K562 (cell line): Measurements from ENCODE around the gene KLK2. TPM values are rescaled to one million over a fixed set of nuclear protein-coding genes. Genes with fewer than 3 reads are reported as not detected.

Experiments used
- ATAC-seq: fragments of 200-7000 bp; cut with Tn5 transposase; 3 replicates; pipeline ENCODE4 v1.9.1; 2020; ENCODE audit warnings: moderate library complexity
- BruUV-seq: library from RNA; stranded (reverse); fragments of 400-500 nt; replicated peaks from 2 replicates; lab custom pipeline; 2021; lab: Mats Ljungman, UMichigan
- CTCF ChIA-PET: fragments of 300-600 bp; formaldehyde crosslinking; extraction: SDS; loops from one replicate; lab custom pipeline; 2021; ENCODE audit warnings: low intra/inter-chr PET ratio; lab: Yijun Ruan, JAX
- POLR2A ChIA-PET: fragments of 300-600, 350-650 bp; sonication (Branson Sonifier 250); formaldehyde crosslinking; extraction: SDS; loops from one replicate; lab custom pipeline; 2021; ENCODE audit warnings: antibody characterized with exemption, inconsistent platforms; lab: Yijun Ruan, JAX
- DNase-seq, 4 experiments: peaks; one replicate each; pipeline versions ENCODE4 v3.0.0 to v3.0.0-alpha.2; 2011 to 2018; ENCODE audit warnings: low spot score in 3 of 4, mixed read lengths in 3 of 4; ENCODE audit errors: extremely low read depth in 1 of 4
- FAIRE-seq: peaks from 2 replicates; lab custom pipeline; 2011; peaks lifted over from hg19 to GRCh38; lab: Jason Lieb, UNC
- H2AFZ ChIP-seq: 2 replicates; pipeline ENCODE4 v1.6.0; 2011; ENCODE audit warnings: low read depth, low read length, control low read depth, inconsistent platforms
- H3K27ac ChIP-seq: fragments of 200-600 bp; 3 replicates; pipeline ENCODE4 v1.8.0; 2011; ENCODE audit warnings: low read depth, mild to moderate bottlenecking, control low read depth, inconsistent platforms, low read length, moderate library complexity, mixed read lengths; ENCODE audit errors: extremely low read depth
- H3K27me3 ChIP-seq, 2 experiments: fragments of 300-600 bp in 1 of 2; 2 replicates in 1 of 2; 3 replicates in 1 of 2; pipeline versions ENCODE4 v1.6.0 to v1.8.0; 2011; ENCODE audit warnings: inconsistent platforms in 2 of 2, low read length in 2 of 2, mild to moderate bottlenecking in 1 of 2, mixed read lengths in 1 of 2, moderate library complexity in 1 of 2; ENCODE audit not compliant: control insufficient read depth in 2 of 2, insufficient read depth in 2 of 2
- H3K36me3 ChIP-seq: fragments of 300-600 bp; 3 replicates; pipeline ENCODE4 v1.8.0; 2011; ENCODE audit warnings: mild to moderate bottlenecking, low read length, inconsistent platforms; ENCODE audit not compliant: control insufficient read depth, insufficient read depth
- H3K4me1 ChIP-seq, 2 experiments: fragments of 200-600 bp in 1 of 2; replicated peaks in 1 of 2; 2 replicates in 1 of 2; 3 replicates in 1 of 2; pipeline versions ENCODE4 v1.5.1 to v1.8.0; 2011; ENCODE audit warnings: inconsistent platforms in 2 of 2, low read length in 2 of 2, mild to moderate bottlenecking in 1 of 2, mixed read lengths in 1 of 2, moderate library complexity in 1 of 2; ENCODE audit not compliant: control insufficient read depth in 2 of 2, insufficient read depth in 2 of 2
- H3K4me2 ChIP-seq: 2 replicates; pipeline ENCODE4 v1.6.1; 2011; ENCODE audit warnings: low read length, control low read depth, inconsistent platforms, mixed read lengths; ENCODE audit not compliant: insufficient read depth
- H3K4me3 ChIP-seq: fragments of 200-600 bp; sonication (generic), shearing (Covaris generic); 2 replicates; pipeline ENCODE4 v1.5.1; 2016; ENCODE audit warnings: control low read depth, inconsistent platforms
- H3K79me2 ChIP-seq: fragments of 200-600 bp; 3 replicates; pipeline ENCODE4 v1.8.0; 2011; ENCODE audit warnings: low read length, inconsistent platforms; ENCODE audit not compliant: control insufficient read depth, insufficient read depth
- H3K9ac ChIP-seq, 2 experiments: 2 replicates each; pipeline versions ENCODE4 v1.6.0 to v1.6.1; 2011; ENCODE audit warnings: low read depth in 2 of 2, low read length in 2 of 2, control low read depth in 1 of 2, inconsistent platforms in 1 of 2, mild to moderate bottlenecking in 1 of 2, mixed read lengths in 1 of 2; ENCODE audit not compliant: insufficient read depth in 1 of 2
- H3K9me1 ChIP-seq: one replicate; pipeline ENCODE4 v1.6.0; 2011; ENCODE audit warnings: inconsistent platforms, mild to moderate bottlenecking, low read length, moderate library complexity; ENCODE audit not compliant: control insufficient read depth, insufficient read depth
- H3K9me3 ChIP-seq: replicated peaks from 2 replicates; pipeline ENCODE4 v1.5.1; 2011; ENCODE audit warnings: low read depth, low read length, inconsistent platforms; ENCODE audit not compliant: control insufficient read depth, insufficient read depth
- H4K20me1 ChIP-seq: replicated peaks from 2 replicates; pipeline ENCODE4 v1.6.1; 2011; ENCODE audit warnings: low read length, inconsistent platforms, mixed read lengths; ENCODE audit not compliant: control insufficient read depth, insufficient read depth
- CBFA2T2 ChIP-seq: fragments of 450-650 bp; conservative IDR thresholded peaks from 2 replicates; pipeline ENCODE4 v1.6.1; 2017; ENCODE audit warnings: mild to moderate bottlenecking
- FOXP4 ChIP-seq: sonication (generic); formaldehyde crosslinking; IDR thresholded peaks from 2 replicates; pipeline ENCODE4 v1.8.0; 2022; ENCODE audit warnings: mild to moderate bottlenecking, missing genetic modification reagents, borderline replicate concordance
- HCFC1 ChIP-seq: IDR thresholded peaks from 2 replicates; pipeline ENCODE4 v1.6.1; 2012; ENCODE audit warnings: low read depth, low read length, improper control_type of control experiment
- HNRNPH1 ChIP-seq: fragments of 200-400 bp; formaldehyde crosslinking; optimal IDR thresholded peaks from 2 replicates; pipeline ENCODE3; 2017; ENCODE audit warnings: low read depth, mild to moderate bottlenecking, low read length, moderate library complexity
- HNRNPK ChIP-seq: fragments of 200-400 bp; formaldehyde crosslinking; IDR thresholded peaks from one replicate; pipeline ENCODE4 v1.6.1; 2018; ENCODE audit warnings: mild to moderate bottlenecking, low read depth, low read length; ENCODE audit not compliant: poor library complexity, severe bottlenecking
- KLF16 ChIP-seq: IDR thresholded peaks from 2 replicates; pipeline ENCODE4 v1.6.1; 2016; ENCODE audit warnings: antibody characterized with exemption
- NCOA6 ChIP-seq: fragments of 450-650 bp; IDR thresholded peaks from 2 replicates; pipeline ENCODE4 v1.6.1; 2017; ENCODE audit warnings: mild to moderate bottlenecking
- NFIX ChIP-seq: fragments of 250-450 bp; sonication (Bioruptor Pico); IDR thresholded peaks from 2 replicates; pipeline ENCODE4 v1.4.0; 2020; ENCODE audit warnings: low read depth, mild to moderate bottlenecking, moderate library complexity
- POLR3G ChIP-seq: IDR thresholded peaks from 2 replicates; pipeline ENCODE4 v1.6.1; 2011; ENCODE audit not compliant: insufficient read length, insufficient replicate concordance; ENCODE audit errors: extremely low read depth
- PRMT5 ChIP-seq: sonication (generic); formaldehyde crosslinking; IDR thresholded peaks from 2 replicates; pipeline ENCODE4 v1.5.0; 2020; ENCODE audit warnings: missing genetic modification reagents
- PTRF ChIP-seq: fragments of 450-650 bp; IDR thresholded peaks from 2 replicates; pipeline ENCODE4 v1.6.1; 2016; ENCODE audit warnings: mild to moderate bottlenecking, missing genetic modification characterization, missing compliant biosample characterization
- RBFOX2 ChIP-seq: fragments of 200-400 bp; formaldehyde crosslinking; IDR thresholded peaks from 2 replicates; pipeline ENCODE4 v1.6.1; 2017; ENCODE audit warnings: low read depth, mild to moderate bottlenecking, low read length, moderate library complexity
- SMARCC2 ChIP-seq: fragments of 450-650 bp; IDR thresholded peaks from 2 replicates; pipeline ENCODE4 v1.6.1; 2017; ENCODE audit warnings: antibody characterized with exemption, moderate library complexity, mild to moderate bottlenecking, low read depth
- SREBF1 ChIP-seq: fragments of 150-350 bp; IDR thresholded peaks from 2 replicates; pipeline ENCODE4 v1.6.1; 2014; ENCODE audit warnings: antibody characterized with exemption, low read depth, low read length, borderline replicate concordance
- SRSF1 ChIP-seq: fragments of 200-400 bp; formaldehyde crosslinking; IDR thresholded peaks from 2 replicates; pipeline ENCODE4 v1.6.1; 2017; ENCODE audit warnings: mild to moderate bottlenecking, low read depth, low read length, moderate library complexity
- TAF1 ChIP-seq: IDR thresholded peaks from 2 replicates; pipeline ENCODE4 v1.6.1; 2011; ENCODE audit warnings: mild to moderate bottlenecking, low read length, moderate library complexity; ENCODE audit not compliant: insufficient read depth, control insufficient read depth, severe bottlenecking; ENCODE audit errors: extremely low read depth
- U2AF1 ChIP-seq: fragments of 200-400 bp; formaldehyde crosslinking; optimal IDR thresholded peaks from 2 replicates; pipeline ENCODE3; 2017; ENCODE audit warnings: mild to moderate bottlenecking, low read depth, low read length, moderate library complexity
- ZBTB1 ChIP-seq: sonication (generic); formaldehyde crosslinking; IDR thresholded peaks from 2 replicates; pipeline ENCODE4 v1.8.1; 2023; ENCODE audit warnings: missing genetic modification reagents, low read depth, mild to moderate bottlenecking, borderline replicate concordance
- ZNF311 ChIP-seq: fragments of 250-450 bp; sonication (Bioruptor Pico); IDR thresholded peaks from 2 replicates; pipeline ENCODE4 v1.4.0; 2020; ENCODE audit warnings: mild to moderate bottlenecking, moderate library complexity
- ZNF764 ChIP-seq: fragments of 250-450 bp; sonication (Bioruptor Pico); IDR thresholded peaks from 2 replicates; pipeline ENCODE4 v1.4.0; 2020; ENCODE audit warnings: low read depth, mild to moderate bottlenecking, moderate library complexity
- WGBS: fragments of 100-300 bp; shearing (Covaris generic); methylation state at CpG from one replicate; pipeline ENCODE4 v1.1.6; 2016; ENCODE audit warnings: low coverage, mixed read lengths; ENCODE audit not compliant: insufficient coverage; ENCODE audit errors: missing lambda C conversion rate; 5-methylcytosine and 5-hydroxymethylcytosine counted together
- in situ Hi-C: fragments of 300-500 bp; cut with MboI; formaldehyde crosslinking; loops from 4 replicates; pipeline ENCODE4 v1.15.0; 2018; ENCODE audit warnings: inconsistent platforms, mixed read lengths
- intact Hi-C: fragments of 100-400 bp; cut with micrococcal nuclease; formaldehyde crosslinking; loops from 2 replicates; pipeline ENCODE4 v1.14.2; 2022
- polyA plus RNA-seq, 8 experiments: library from polyadenylated mRNA; depleted of rRNA in 4 of 8; stranded (reverse) in 5 of 8; unstranded in 3 of 8; fragments of >200 nt; fragmentation: Nextera tagmentation in 2 of 8; fragmentation: Illumina TruSeq in 1 of 8; extraction: Ambion mirVana in 2 of 8; extraction: Trizol in 1 of 8; gene quantifications; 2 replicates each; pipeline versions ENCODE4 v1.2.1 to v1.2.3, GENCODE V29; 2011 to 2014; ENCODE audit warnings: inconsistent platforms in 1 of 8, missing spikeins in 1 of 8
- total RNA-seq, 7 experiments: library from RNA; depleted of rRNA in 6 of 7; stranded (reverse); fragments of >200 nt in 6 of 7; fragmentation: Illumina TruSeq in 2 of 7; extraction: Trizol in 2 of 7; gene quantifications; 2 replicates each; pipeline versions ENCODE4 v1.2.1 to v1.2.3, GENCODE V29; 2011 to 2021; ENCODE audit warnings: low replicate concordance in 1 of 7

KLK2 gene
- total and polyA plus RNA-seq, 9 of the 15 experiments (the other 6 are each of a cell fraction or from before 2014, with no cell fraction given): 0.11 to 0.47 (median 0.23) TPM; not detected in 1

GRCh38 chr19:50854636-50855410 is 18.4 kb upstream of the KLK2 start, which contains the start of gene KLK3:
Gene KLK3 (plus strand): TSS chr19:50854915. CDS start chr19:50854956, 41 bp downstream.
- Histone ChIP-seq H4K20me1 (no peaks in the 10 kb centered on the region), H3K27ac (no peak within 1 kb of the TSS), H3K79me2 (no peaks in the 10 kb centered on the region), H3K4me2 (no peak within 1 kb of the TSS), H3K4me3 (no peak within 1 kb of the TSS), H3K27me3 (peaks cover 12 to 72% of the 10 kb centered on the region in 2 experiments; a peak in 4 of 5 replicates), H2AFZ (no peak within 1 kb of the TSS), H3K9ac (no peak within 1 kb of the TSS), H3K4me1 (peaks cover 0 to 4% of the 10 kb centered on the region in 2 experiments; a peak in 2 of 5 replicates), H3K9me1 (no peaks in the 10 kb centered on the region), H3K36me3 (no peaks in the 10 kb centered on the region), H3K9me3 (no peaks in the 10 kb centered on the region)
- no peak for FAIRE-seq
- CTCF ChIA-PET: no interaction called here
- intact Hi-C loops (no loop called here), in situ Hi-C loops (no loop called here)
- ATAC-seq: no peak
- DNase-seq: no peak
- POLR2A ChIA-PET: interaction anchor here (0.7 to 1.3 kb wide), 3 partner anchors 12 to 59 kb away, joined by 3 to 5 read pairs (median 3); no protein-coding TSS in a partner anchor
- no peak for TF ChIP-seq NFIX (CRISPR knock-in tag)
- TF ChIP-seq PTRF (tag): no peak
- no peak for TF ChIP-seq TAF1
- TF ChIP-seq HNRNPK: no peak
- no peak for TF ChIP-seq FOXP4 (CRISPR knock-in tag)
- no peak for TF ChIP-seq PRMT5 (CRISPR knock-in tag)
- no peak for TF ChIP-seq RBFOX2
- no peak for TF ChIP-seq ZBTB1 (CRISPR knock-in tag)
- TF ChIP-seq HNRNPH1: no peak
- no peak for TF ChIP-seq CBFA2T2
- TF ChIP-seq ZNF311 (CRISPR knock-in tag): no peak
- no peak for TF ChIP-seq POLR3G
- no peak for TF ChIP-seq NCOA6
- TF ChIP-seq SMARCC2: no peak
- no peak for TF ChIP-seq SREBF1
- TF ChIP-seq U2AF1: no peak
- no peak for TF ChIP-seq ZNF764 (CRISPR knock-in tag)
- no peak for TF ChIP-seq SRSF1
- no peak for TF ChIP-seq KLF16
- TF ChIP-seq HCFC1: no peak
- 1% methylated on average over 9 of the region's 9 CpGs for WGBS
- BruUV-seq: no TSS peak
